Superior temporal gyrus (tissue), 1 donor: ENCODE data around the gene ZNF202.

Source experiments
- DNase-seq: peaks from one replicate; pipeline ENCODE4 v3.0.0-alpha.2; 2016; ENCODE audit errors: extremely low spot score

Gene ZNF202

DNA sequence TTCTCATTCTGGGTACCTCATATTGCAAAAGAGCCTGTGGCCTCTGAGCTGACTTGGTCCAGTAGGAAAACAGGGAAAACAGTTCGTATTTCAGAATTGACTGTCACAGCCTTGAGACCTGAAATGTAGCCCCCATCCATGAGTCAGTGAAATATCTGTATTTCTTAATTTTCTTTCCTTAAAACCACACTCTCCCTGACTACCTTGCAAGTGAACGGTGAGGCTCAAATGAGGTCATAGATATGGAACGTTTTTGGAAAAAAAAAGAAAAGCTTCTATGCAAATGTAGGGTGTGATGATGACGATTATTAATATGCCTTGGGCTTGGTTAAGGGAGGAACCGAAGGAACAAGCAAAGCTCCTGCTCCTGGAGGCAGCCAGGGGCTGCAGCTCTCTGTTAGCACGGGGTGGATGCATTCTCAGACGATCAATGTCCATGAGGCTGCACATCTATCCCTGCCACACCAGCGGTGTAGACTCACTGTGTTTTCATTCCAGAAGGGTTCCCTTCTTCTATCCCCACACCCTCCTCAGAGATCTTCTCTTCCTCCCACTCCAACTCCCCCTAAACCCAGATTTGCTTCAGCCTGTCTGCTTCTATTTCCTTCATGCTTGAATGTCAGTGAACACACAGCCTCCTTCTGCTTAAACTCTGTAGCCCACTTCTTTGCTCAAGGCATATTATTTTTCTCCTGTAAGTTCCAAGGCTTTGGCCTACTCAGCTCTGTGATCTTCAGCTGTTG is 57.9 kb downstream of the ZNF202 start:
- DNase-seq = peak; percentile 28

DNA sequence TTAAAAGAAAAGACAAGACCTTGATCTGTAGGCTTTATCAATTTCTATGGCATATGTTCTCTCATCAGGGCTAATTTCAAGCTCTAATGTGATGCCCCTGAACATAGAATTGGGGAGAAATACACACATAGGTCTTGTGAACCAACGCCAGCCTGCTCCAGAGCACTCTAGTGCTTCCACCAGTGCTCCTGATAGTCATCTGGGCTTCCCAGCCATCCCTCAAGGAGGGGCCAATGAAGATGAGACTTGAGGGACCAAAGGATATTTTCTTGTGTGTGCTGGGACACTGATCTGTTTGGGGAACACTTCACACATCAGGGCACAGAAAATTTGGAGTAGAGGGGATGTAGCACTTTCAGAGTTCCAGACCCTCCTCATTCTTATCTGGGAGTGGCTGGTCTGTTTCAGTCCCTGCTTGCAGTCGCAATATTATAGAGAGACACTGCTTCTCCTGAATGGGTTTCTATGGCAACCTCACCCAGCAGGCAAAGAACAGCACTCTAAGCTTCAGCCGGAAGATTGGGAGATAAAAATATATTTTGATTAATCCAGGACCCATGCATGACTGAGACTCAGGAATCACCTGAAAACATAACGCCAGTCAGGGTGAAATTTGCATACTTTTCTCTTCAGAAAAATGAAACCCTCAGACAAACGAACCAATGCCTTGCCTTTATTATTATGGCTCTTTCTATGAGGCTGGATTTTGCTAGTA is 58.6 kb downstream of the ZNF202 start:
- peak; percentile 49 for DNase-seq

DNA sequence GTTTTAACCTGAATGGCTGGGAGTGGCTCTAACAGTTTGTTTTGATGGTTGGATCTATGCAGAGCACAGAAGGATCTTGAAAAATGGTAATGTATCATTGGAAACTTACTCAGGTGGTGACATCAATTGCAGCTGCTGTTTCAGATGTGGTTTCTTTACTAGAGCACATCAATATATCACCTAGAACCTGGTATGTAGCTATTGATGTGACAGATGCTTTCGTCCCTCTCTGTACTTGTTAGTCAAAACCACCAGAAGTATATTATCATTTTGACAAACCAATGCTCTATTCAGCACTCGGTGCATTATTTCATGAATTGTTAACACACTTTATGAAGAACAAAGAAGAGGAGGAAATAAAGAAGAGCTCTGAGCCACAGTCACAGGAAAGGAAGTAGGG is 60.4 kb downstream of the ZNF202 start:
- DNase-seq = no peak

DNA sequence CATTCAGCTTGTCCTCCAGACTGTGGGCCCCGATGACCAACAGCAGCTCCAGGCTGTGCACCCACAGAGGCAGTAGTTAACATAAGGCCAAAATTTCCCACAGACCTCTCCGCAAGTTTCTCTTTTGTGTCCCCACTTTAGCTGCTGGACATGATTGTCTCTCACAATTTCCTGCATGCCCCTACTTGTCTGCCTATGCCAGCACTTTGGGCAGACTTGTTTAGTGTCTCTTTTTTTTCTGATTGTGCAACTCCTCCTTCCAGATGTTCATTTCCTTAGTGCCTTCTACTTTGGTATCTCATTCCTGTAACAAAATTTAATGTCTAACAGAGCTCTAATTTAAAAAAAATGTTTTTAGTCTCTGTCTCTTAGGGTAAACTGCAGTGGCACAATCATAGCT is 63.2 kb downstream of the ZNF202 start:
- no peak for DNase-seq

DNA sequence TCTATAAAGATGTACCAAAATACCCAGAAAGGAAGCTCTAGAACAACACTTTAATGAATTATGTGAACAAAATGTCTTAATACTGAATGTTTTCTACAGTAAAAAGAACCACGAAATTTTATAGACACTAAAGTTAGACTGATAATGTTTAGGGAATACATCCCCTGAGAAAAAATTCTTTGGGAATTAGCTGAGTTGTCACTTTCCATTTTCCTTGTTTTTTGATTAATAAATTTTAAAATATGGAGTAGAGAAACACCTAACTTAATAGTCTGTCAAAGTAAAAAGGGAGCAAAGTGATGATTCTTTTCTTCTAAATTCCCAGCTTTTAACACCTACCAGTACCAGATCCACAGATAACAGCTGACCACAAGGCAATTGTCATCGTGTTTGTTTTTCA is 64.0 kb downstream of the ZNF202 start:
- no peak for DNase-seq

DNA sequence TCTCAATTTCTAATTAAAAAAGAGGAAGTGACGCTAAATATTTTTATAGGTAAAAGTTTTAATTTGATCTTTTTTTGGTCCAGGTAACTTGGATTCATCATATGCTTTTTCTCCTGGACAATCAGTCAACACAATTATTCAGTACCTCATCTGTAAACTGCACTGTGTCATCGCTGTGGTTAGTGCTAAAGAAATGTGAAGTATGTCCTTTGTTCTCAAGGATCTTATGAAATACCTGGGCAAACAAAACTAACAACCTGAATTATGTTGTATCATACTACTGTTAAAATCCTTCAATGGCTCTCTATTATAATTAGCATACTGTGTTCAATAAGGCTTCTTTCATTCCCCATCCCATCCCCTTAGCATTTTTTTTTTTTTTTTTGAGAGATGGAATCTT is 67.2 kb downstream of the ZNF202 start:
- no peak for DNase-seq
